Ovary (tissue), 9 donors: Measurements from ENCODE around the gene LIMS1. TPM values are rescaled to one million over a fixed set of nuclear protein-coding genes. Genes with fewer than 3 reads are reported as not detected.
"Not testable (repeated sequence)": the region's sequence is repeated elsewhere in the genome, so short reads cannot be mapped to it uniquely, and the experiment has no call there.

Source experiments
- DNase-seq, 5 donors: peaks; one replicate each; pipeline ENCODE4 v3.0.0-alpha.2; 2019 to 2020
- H3K27ac ChIP-seq, 2 donors: fragments of 200-600 bp; one replicate each; pipeline versions ENCODE4 v1.5.1 to v1.8.0; 2019 to 2022
- H3K27me3 ChIP-seq: fragments of 200-600 bp; one replicate; pipeline ENCODE4 v1.8.0; 2022
- H3K36me3 ChIP-seq: fragments of 200-600 bp; sonication (generic); one replicate; pipeline ENCODE4 v1.5.1; 2019
- H3K4me1 ChIP-seq: one replicate; pipeline ENCODE4 v1.8.1; 2013; ENCODE audit warnings: mild to moderate bottlenecking, moderate library complexity; ENCODE audit not compliant: insufficient read depth
- H3K4me3 ChIP-seq: fragments of 200-600 bp; sonication (generic); one replicate; pipeline ENCODE4 v1.5.1; 2017
- H3K9me3 ChIP-seq, 2 donors: fragments of 200-600 bp in 1 of 2; sonication (generic) in 1 of 2; one replicate each; pipeline versions ENCODE4 v1.5.1 to v1.8.1; 2013 to 2019; ENCODE audit warnings: mild to moderate bottlenecking in 1 of 2, moderate library complexity in 1 of 2
- EP300 ChIP-seq: sonication (generic); formaldehyde crosslinking; IDR thresholded peaks from one replicate; pipeline ENCODE4 v1.6.1; 2017; ENCODE audit warnings: antibody characterized with exemption
- POLR2A ChIP-seq: fragments of 450-650 bp; IDR thresholded peaks from one replicate; pipeline ENCODE4 v1.6.1; 2017; ENCODE audit warnings: antibody characterized with exemption, mild to moderate bottlenecking, moderate library complexity
- WGBS, 3 donors: extraction: QIAGEN DNeasy Blood & Tissue Kit in 1 of 3; methylation state at CpG; one replicate each; pipeline versions ENCODE4 v1.1.5 to v1.1.7; 2013 to 2017; 5-methylcytosine and 5-hydroxymethylcytosine counted together
- intact Hi-C, 4 donors: fragments of 100-400 bp; cut with DNase I; formaldehyde crosslinking; loops; one replicate each; pipeline versions ENCODE4 v1.11.0 to v1.15.1; 2022 to 2023
- polyA plus RNA-seq, 2 donors: library from polyadenylated mRNA; stranded (reverse); fragments of 200-250 nt in 1 of 2; fragments of 350-450 nt in 1 of 2; fragmentation: Illumina TruSeq in 1 of 2; extraction: RNeasy Lipid Tissue Mini Kit (QIAGEN cat#74804) in 1 of 2; gene quantifications; one replicate each; pipeline ENCODE4 v1.2.3, GENCODE V29; 2013 to 2014
- total RNA-seq, 7 donors: library from RNA; depleted of rRNA in 2 of 7; stranded (reverse); fragments of >200 nt in 2 of 7; fragmentation: NEBNext Ultra II Directional in 3 of 7; extraction: Animal tissue kit (Norgen Biotek cat#: 25700) in 3 of 7; gene quantifications; one replicate each; pipeline versions ENCODE4 v1.1.0 to v1.2.4, GENCODE V29; 2016 to 2023
- TF ChIP-seq, protein P1 (sequence below), 3 donors: fragments of 450-650 bp in 2 of 3; fragments of 200-600 bp in 1 of 3; IDR thresholded peaks; one replicate each; pipeline versions ENCODE4 v1.5.1 to v1.8.0; 2016 to 2022; ENCODE audit warnings: antibody characterized with exemption in 3 of 3, mild to moderate bottlenecking in 1 of 3
- donor health status: DM: no; HTN: no; CAD: no; lungs with moderate emphysema.
- donor health status: DM: no; HTN: no; CAD: no.
- donor health status: Bipolar disorder and iron deficiency.
- donor health status: DM: yes; HTN: yes; CAD: no.
- donor health status: DM: no; HTN: no; CAD: no.
- donor health status: DM: yes; HTN: yes; CAD: no.

The LIMS1 gene
- total and polyA plus RNA-seq, 9 donors: 36.2 to 91.1 (median 40.2) TPM

DNA sequence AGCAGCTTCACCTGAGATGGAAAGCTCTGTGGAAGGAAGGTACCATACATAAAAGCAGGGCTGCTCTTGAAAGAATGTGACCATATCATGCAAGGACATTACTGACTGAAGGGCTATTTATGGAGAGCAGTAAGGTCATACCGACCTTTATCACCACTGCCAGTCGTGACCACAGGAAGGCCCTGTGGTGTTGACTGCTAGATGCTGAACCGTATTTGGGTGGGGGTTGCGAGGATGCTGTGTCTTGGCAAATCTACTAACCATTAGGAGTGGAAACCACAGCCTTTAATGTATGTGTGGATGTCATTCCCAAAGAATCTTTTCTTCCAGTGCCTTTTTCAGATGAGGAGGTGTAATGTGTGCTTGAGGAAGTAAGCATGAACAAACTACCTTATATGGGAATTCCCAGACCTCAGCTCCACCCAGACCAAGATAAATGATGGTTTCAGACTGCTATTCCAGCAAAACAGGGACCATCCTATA, 60.8 kb downstream of the LIMS1 start:
- Histone ChIP-seq H3K36me3 (no peaks in the 10 kb centered on the region), H3K9me3 (no peaks in the 10 kb centered on the region), H3K4me3 (no peak overlapping the region), H3K4me1 (peaks cover 12% of the 10 kb centered on the region), H3K27ac (no peak overlapping the region), H3K27me3 (no peaks in the 10 kb centered on the region)
- no peak for TF ChIP-seq EP300
- TF ChIP-seq POLR2A: no peak
- TF ChIP-seq, protein P1, sequence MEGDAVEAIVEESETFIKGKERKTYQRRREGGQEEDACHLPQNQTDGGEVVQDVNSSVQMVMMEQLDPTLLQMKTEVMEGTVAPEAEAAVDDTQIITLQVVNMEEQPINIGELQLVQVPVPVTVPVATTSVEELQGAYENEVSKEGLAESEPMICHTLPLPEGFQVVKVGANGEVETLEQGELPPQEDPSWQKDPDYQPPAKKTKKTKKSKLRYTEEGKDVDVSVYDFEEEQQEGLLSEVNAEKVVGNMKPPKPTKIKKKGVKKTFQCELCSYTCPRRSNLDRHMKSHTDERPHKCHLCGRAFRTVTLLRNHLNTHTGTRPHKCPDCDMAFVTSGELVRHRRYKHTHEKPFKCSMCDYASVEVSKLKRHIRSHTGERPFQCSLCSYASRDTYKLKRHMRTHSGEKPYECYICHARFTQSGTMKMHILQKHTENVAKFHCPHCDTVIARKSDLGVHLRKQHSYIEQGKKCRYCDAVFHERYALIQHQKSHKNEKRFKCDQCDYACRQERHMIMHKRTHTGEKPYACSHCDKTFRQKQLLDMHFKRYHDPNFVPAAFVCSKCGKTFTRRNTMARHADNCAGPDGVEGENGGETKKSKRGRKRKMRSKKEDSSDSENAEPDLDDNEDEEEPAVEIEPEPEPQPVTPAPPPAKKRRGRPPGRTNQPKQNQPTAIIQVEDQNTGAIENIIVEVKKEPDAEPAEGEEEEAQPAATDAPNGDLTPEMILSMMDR (IDR thresholded peaks at IDR 0.05): no peak
- intact Hi-C loops: no loop called here
- whole genome bisulfite sequencing, 3 donors: 27 to 35% (median 33%) methylated on average over 4 of the region's 4 CpGs
- DNase-seq: no peak

DNA sequence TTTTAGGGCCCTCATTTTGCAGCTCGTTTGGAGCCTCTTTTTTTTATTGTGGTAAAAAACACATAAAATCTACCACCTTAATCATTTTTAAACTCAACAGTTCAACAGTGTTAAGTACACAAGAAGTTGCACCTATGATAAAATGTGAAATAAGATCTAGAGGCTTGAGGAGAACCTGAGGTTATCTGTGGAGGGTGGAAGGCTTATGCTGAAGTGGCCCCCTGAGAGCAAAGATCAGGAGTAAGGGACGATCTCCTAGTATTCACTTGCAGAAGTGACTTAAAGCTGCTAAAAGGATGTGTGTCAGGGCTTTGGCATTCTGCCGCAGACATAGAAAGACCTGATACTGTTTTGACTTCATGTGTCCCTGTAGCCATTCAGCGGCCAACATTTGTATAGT, 61.5 kb downstream of the LIMS1 start:
- H3K9me3 ChIP-seq, H3K27me3 ChIP-seq, DNase-seq, H3K36me3 ChIP-seq, H3K4me3 ChIP-seq, H3K27ac ChIP-seq, intact Hi-C loops: not testable (repeated sequence)
- peaks cover 10% of the 10 kb centered on the region for H3K4me1 ChIP-seq
- WGBS, 3 donors: 68 to 74% (median 69%) methylated on average over 4 of the region's 4 CpGs

DNA sequence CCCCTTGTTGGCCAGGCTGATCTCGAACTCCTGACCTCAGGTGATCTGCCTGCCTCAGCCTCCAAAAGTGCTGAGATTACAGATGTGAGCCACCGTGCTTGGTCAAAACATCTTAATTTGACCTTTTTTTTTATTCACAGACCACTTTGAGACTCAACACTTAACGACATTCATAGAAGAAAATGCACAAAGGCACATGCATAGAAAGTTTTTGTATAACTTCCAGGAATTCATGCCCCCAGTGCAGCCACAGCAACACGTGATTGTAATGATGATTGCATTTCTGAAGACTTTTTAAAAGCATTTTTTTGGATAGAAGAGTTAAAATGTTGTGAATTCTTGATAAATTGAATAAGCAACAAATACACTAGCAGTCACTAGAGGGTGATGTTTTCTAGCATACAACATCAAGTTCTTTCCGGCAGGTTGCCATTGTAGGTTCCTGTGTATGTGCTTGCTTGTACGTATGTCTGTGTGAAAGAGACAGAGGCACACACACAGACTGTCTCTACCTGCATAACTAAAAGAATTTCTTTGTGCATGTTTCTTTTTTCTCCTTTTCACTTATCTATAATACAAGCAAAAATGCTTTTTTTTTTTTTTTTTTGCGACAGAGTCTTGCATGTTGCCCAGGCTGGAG, 63.0 kb downstream of the LIMS1 start:
- intact Hi-C loops, H3K36me3 ChIP-seq, H3K27ac ChIP-seq, H3K4me3 ChIP-seq, H3K9me3 ChIP-seq, H3K27me3 ChIP-seq, DNase-seq: not testable (repeated sequence)
- peaks cover 10% of the 10 kb centered on the region for H3K4me1 ChIP-seq
- WGBS, 3 donors: 25 to 37% (median 33%) methylated on average over 7 of the region's 7 CpGs

DNA sequence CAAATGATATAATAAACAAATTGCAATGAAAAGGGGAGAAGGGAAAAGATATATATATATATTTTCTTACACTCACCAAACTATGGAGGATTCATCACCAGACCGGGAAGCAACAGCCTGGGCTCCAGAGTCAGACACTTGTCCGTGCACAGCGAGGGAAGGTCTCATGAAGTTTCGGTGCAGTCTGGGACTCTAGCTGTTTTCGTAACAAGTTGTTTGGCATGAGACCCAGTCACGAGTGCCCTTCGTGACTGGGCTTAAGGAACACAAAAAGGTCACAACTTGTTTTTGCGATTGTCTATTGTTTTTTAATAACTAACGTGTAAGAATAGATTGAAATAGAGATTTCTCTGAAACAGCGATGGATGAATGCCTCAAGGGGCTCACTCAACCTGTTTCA, 66.9 kb downstream of the LIMS1 start:
- H3K4me3 ChIP-seq, H3K27ac ChIP-seq, H3K27me3 ChIP-seq, H3K9me3 ChIP-seq, DNase-seq, intact Hi-C loops, H3K36me3 ChIP-seq, H3K4me1 ChIP-seq: not testable (repeated sequence)
- WGBS, 3 donors: 90 to 95% (median 92%) methylated on average over 10 of the region's 10 CpGs

DNA sequence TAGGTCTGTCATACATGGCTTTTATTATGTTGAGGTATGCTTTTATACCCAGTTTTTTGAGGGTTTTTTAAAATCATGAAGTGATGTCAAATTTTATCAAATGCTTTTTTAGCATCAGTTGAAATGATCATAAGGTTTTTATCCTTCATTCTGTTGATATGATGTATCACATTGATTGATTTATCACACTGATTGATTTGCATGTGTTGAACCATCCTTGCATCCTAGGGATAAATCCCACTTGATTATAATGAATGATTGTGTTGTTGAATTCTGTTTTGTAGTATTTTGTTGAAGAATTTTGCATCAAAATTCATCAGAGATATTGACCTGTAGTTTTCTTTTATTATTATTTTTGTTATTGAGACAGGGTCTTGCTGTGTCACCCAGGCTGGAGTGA, 68.2 kb downstream of the LIMS1 start:
- Histone ChIP-seq H3K36me3 (no peaks in the 10 kb centered on the region), H3K4me3 (no peak overlapping the region), H3K27ac (no peak overlapping the region), H3K9me3 (no peaks in the 10 kb centered on the region), H3K4me1 (peaks cover 3% of the 10 kb centered on the region), H3K27me3 (no peaks in the 10 kb centered on the region)
- no peak for DNase-seq
- TF ChIP-seq POLR2A (no peak), EP300 (no peak)
- TF ChIP-seq, protein P1 (IDR thresholded peaks at IDR 0.05): no peak
- intact Hi-C loops: no loop called here

DNA sequence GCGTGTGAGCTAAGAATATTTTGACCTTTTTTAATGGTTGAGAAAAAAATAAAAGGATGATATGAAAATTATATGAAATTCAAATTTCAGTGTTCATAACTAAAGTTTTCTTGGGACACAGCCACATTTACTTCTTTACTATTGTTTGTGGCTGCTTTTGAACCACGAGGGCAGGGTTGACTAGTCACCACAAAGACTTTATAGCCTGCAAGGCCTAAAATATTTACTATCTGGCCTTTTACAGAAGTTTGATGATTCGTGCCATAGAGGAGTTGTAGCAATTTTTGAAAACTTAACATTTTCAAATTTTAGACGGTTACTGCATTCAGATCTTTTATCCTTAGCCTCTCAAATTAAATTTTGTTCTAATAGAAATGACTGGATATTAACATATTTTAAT, 69.9 kb downstream of the LIMS1 start:
- Histone ChIP-seq H3K36me3 (no peaks in the 10 kb centered on the region), H3K9me3 (no peaks in the 10 kb centered on the region), H3K27me3 (no peaks in the 10 kb centered on the region), H3K27ac (no peak overlapping the region), H3K4me3 (no peak overlapping the region), H3K4me1 (peaks cover 3% of the 10 kb centered on the region)
- intact Hi-C loops: no loop called here
- DNase-seq: no peak
- TF ChIP-seq EP300 (no peak), POLR2A (no peak)
- TF ChIP-seq, protein P1 (IDR thresholded peaks at IDR 0.05): no peak
- WGBS, 3 donors: 15 to 42% (median 39%) methylated on average over 4 of the region's 4 CpGs
